Endothelial cell of umbilical vein (primary cell): ENCODE measurements around the gene IL22RA2.

Experiments
- EZH2 ChIP-seq: IDR thresholded peaks from 2 replicates; pipeline ENCODE4 v1.6.1; 2012; ENCODE audit warnings: borderline replicate concordance, low read depth, mild to moderate bottlenecking, moderate library complexity, low read length, inconsistent platforms; ENCODE audit not compliant: severe bottlenecking
- FOS ChIP-seq: IDR thresholded peaks from 2 replicates; pipeline ENCODE4 v1.6.1; 2011; ENCODE audit warnings: mild to moderate bottlenecking, low read length, moderate library complexity, borderline replicate concordance; ENCODE audit not compliant: insufficient read depth
- GATA2 ChIP-seq: IDR thresholded peaks from 2 replicates; pipeline ENCODE4 v1.7.0; 2011; ENCODE audit warnings: low read depth, mild to moderate bottlenecking, moderate library complexity, mixed read lengths, low read length; ENCODE audit not compliant: insufficient read length, insufficient read depth
- MAX ChIP-seq: IDR thresholded peaks from 2 replicates; pipeline ENCODE4 v1.6.1; 2011; ENCODE audit not compliant: insufficient read depth, insufficient read length
- POLR2A ChIP-seq: IDR thresholded peaks from 2 replicates; pipeline ENCODE4 v1.6.1; 2012; ENCODE audit warnings: low read depth, mild to moderate bottlenecking, control low read depth, low read length
- POLR2AphosphoS5 ChIP-seq: IDR thresholded peaks from 2 replicates; pipeline ENCODE4 v1.6.1; 2012; ENCODE audit warnings: low read depth, mild to moderate bottlenecking, control low read depth, low read length, moderate library complexity; ENCODE audit not compliant: insufficient read depth
- TF ChIP-seq, protein P1 (sequence below), 2 donors: IDR thresholded peaks; 1 replicate in 1 of 2; 2 replicates in 1 of 2; pipeline ENCODE4 v1.5.1; 2011; ENCODE audit warnings: low read length in 2 of 2, mild to moderate bottlenecking in 2 of 2, moderate library complexity in 2 of 2, control low read depth in 1 of 2, inconsistent platforms in 1 of 2, low read depth in 1 of 2; ENCODE audit not compliant: insufficient read depth in 1 of 2; ENCODE audit errors: extremely low read depth in 1 of 2

DNA sequence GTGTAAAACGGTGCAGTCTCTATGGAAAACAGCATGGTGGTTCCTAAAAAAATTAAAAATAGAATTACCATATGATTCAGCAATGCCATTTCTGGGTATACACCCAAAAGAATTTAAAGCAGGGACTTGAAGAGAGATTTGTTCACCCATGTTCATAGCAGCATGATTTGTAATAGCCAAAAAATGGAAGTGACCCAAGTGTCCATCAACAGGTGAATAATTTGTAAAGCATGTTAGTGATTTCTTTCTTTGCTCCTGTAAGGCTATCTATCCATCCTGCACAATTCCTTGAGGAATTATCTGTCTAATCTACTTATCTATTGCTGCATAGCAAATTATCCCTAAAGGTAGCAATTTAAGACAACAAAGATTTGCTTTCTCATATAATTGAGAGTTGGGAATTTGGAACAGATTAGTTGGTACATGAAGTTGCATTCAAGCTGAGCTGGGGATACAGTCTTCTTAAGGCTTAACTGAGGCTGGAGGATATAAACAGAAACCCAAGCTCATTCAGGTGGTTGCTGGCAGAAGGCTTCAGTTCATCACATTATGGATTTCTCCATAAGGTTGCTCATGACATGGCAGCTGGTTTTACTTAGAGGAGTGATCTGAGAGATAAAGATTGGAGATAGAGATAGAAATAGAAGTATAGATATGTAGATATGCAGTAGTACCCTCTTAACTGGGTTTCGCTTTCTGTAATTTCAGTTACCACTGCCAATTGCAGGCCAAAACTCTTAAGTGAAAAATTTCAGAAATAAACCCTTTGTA lies 62.0 kb downstream of the IL22RA2 start:
- TF ChIP-seq EZH2 (no peak), FOS (no peak), POLR2A (no peak), MAX (no peak), POLR2AphosphoS5 (no peak), GATA2 (no peak)
- TF ChIP-seq, protein P1, sequence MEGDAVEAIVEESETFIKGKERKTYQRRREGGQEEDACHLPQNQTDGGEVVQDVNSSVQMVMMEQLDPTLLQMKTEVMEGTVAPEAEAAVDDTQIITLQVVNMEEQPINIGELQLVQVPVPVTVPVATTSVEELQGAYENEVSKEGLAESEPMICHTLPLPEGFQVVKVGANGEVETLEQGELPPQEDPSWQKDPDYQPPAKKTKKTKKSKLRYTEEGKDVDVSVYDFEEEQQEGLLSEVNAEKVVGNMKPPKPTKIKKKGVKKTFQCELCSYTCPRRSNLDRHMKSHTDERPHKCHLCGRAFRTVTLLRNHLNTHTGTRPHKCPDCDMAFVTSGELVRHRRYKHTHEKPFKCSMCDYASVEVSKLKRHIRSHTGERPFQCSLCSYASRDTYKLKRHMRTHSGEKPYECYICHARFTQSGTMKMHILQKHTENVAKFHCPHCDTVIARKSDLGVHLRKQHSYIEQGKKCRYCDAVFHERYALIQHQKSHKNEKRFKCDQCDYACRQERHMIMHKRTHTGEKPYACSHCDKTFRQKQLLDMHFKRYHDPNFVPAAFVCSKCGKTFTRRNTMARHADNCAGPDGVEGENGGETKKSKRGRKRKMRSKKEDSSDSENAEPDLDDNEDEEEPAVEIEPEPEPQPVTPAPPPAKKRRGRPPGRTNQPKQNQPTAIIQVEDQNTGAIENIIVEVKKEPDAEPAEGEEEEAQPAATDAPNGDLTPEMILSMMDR (IDR thresholded peaks at IDR 0.05; ENCODE audit: extremely low read depth in 1 of 2, insufficient read depth in 1 of 2, low read depth in 1 of 2, low read length in 2 of 2), result no peak
